HEK293 (cell line): ENCODE data around the gene MIA2.
A peak's percentile ranks its signal among the peaks of the same experiment; 100 is the strongest.

Experiments
- CTCF ChIA-PET: fragments of 350-600 bp; formaldehyde crosslinking; extraction: SDS; loops from one replicate; lab custom pipeline; 2021; ENCODE audit warnings: antibody characterized with exemption; lab: Yijun Ruan, JAX
- POLR2A ChIA-PET: fragments of 300-600 bp; formaldehyde crosslinking; extraction: SDS; loops from one replicate; lab custom pipeline; 2020; ENCODE audit warnings: antibody characterized with exemption, inconsistent platforms; lab: Yijun Ruan, JAX
- H3K27ac ChIP-seq: fragments of 200-500 bp; sonication (Bioruptor generic); 2 replicates; pipeline ENCODE4 v1.5.1; 2014; ENCODE audit warnings: low read depth, low read length, control low read depth, inconsistent platforms; ENCODE audit errors: extremely low read depth
- H3K36me3 ChIP-seq, 2 experiments: fragments of 200-500 bp in 1 of 2; sonication (Bioruptor generic) in 1 of 2; 1 replicate in 1 of 2; 2 replicates in 1 of 2; pipeline ENCODE4 v1.5.1; 2014 to 2017; ENCODE audit warnings: inconsistent platforms in 2 of 2, low read length in 2 of 2; ENCODE audit not compliant: control insufficient read depth in 2 of 2, insufficient read depth in 1 of 2
- H3K4me1 ChIP-seq: fragments of 200-500 bp; sonication (Bioruptor generic); 2 replicates; pipeline ENCODE4 v1.5.1; 2014; ENCODE audit warnings: mild to moderate bottlenecking, low read length, inconsistent platforms; ENCODE audit not compliant: control insufficient read depth, insufficient read depth
- H3K4me3 ChIP-seq: 2 replicates; pipeline ENCODE4 v1.5.1; 2011; ENCODE audit warnings: low read depth, mild to moderate bottlenecking, control low read depth, low read length, moderate library complexity
- H3K9me3 ChIP-seq: fragments of 200-500 bp; sonication (Bioruptor generic); 2 replicates; pipeline ENCODE4 v1.5.1; 2014; ENCODE audit warnings: low read depth, low read length, inconsistent platforms; ENCODE audit not compliant: control insufficient read depth, insufficient read depth
- BCL11A ChIP-seq: fragments of 450-650 bp; formaldehyde crosslinking; IDR thresholded peaks from 2 replicates; pipeline ENCODE4 v1.5.1; 2016; ENCODE audit warnings: low read depth, missing biosample characterization, missing genetic modification characterization
- GLIS2 ChIP-seq: fragments of 450-650 bp; formaldehyde crosslinking; IDR thresholded peaks from 2 replicates; pipeline ENCODE4 v1.5.1; 2016; ENCODE audit warnings: missing biosample characterization, missing genetic modification characterization
- HOXD13 ChIP-seq: sonication (generic); formaldehyde crosslinking; IDR thresholded peaks from 2 replicates; pipeline ENCODE4 v1.8.0; 2022; ENCODE audit warnings: missing genetic modification reagents, borderline replicate concordance
- PRDM1 ChIP-seq: fragments of 450-650 bp; formaldehyde crosslinking; IDR thresholded peaks from 2 replicates; pipeline ENCODE4; 2016; ENCODE audit warnings: missing biosample characterization, missing genetic modification characterization
- PRDM6 ChIP-seq: fragments of 450-650 bp; formaldehyde crosslinking; IDR thresholded peaks from 2 replicates; pipeline ENCODE4 v1.5.1; 2017; ENCODE audit warnings: missing biosample characterization, missing genetic modification characterization
- SCRT1 ChIP-seq: fragments of 450-650 bp; formaldehyde crosslinking; IDR thresholded peaks from 2 replicates; pipeline ENCODE4 v1.5.1; 2016; ENCODE audit warnings: missing biosample characterization, missing genetic modification characterization, borderline replicate concordance
- SCRT2 ChIP-seq: fragments of 450-650 bp; formaldehyde crosslinking; IDR thresholded peaks from 2 replicates; pipeline ENCODE4 v1.5.1; 2016; ENCODE audit warnings: missing biosample characterization, missing genetic modification characterization
- SP2 ChIP-seq: fragments of 450-650 bp; formaldehyde crosslinking; IDR thresholded peaks from 2 replicates; pipeline ENCODE4 v1.5.1; 2016; ENCODE audit warnings: missing biosample characterization, missing genetic modification characterization
- ZBTB11 ChIP-seq: fragments of 450-650 bp; formaldehyde crosslinking; conservative IDR thresholded peaks from 2 replicates; pipeline ENCODE4 v1.5.1; 2016; ENCODE audit warnings: low read depth, missing biosample characterization, missing genetic modification characterization
- ZBTB20 ChIP-seq: fragments of 450-650 bp; formaldehyde crosslinking; IDR thresholded peaks from 2 replicates; pipeline ENCODE4 v1.5.1; 2016; ENCODE audit warnings: missing biosample characterization, missing genetic modification characterization
- ZBTB21 ChIP-seq: fragments of 450-650 bp; formaldehyde crosslinking; IDR thresholded peaks from 2 replicates; pipeline ENCODE4 v1.5.1; 2017; ENCODE audit warnings: missing biosample characterization, missing genetic modification characterization
- ZBTB26 ChIP-seq: fragments of 450-650 bp; formaldehyde crosslinking; optimal IDR thresholded peaks from 2 replicates; pipeline ENCODE3; 2016; ENCODE audit warnings: missing biosample characterization, mild to moderate bottlenecking, missing genetic modification characterization
- ZEB2 ChIP-seq: fragments of 450-650 bp; formaldehyde crosslinking; IDR thresholded peaks from 2 replicates; pipeline ENCODE4 v1.5.1; 2016; ENCODE audit warnings: missing biosample characterization, missing genetic modification characterization
- ZFP69B ChIP-seq: fragments of 450-650 bp; formaldehyde crosslinking; IDR thresholded peaks from 2 replicates; pipeline ENCODE4 v1.5.1; 2016; ENCODE audit warnings: missing biosample characterization, missing genetic modification characterization
- ZNF155 ChIP-seq: fragments of 450-650 bp; formaldehyde crosslinking; IDR thresholded peaks from 2 replicates; pipeline ENCODE4 v1.5.1; 2016; ENCODE audit warnings: missing biosample characterization, missing genetic modification characterization
- ZNF175 ChIP-seq: fragments of 450-650 bp; formaldehyde crosslinking; IDR thresholded peaks from 2 replicates; pipeline ENCODE4 v1.5.1; 2016; ENCODE audit warnings: missing biosample characterization, missing genetic modification characterization
- ZNF2 ChIP-seq: fragments of 450-650 bp; formaldehyde crosslinking; IDR thresholded peaks from 2 replicates; pipeline ENCODE4 v1.5.1; 2016; ENCODE audit warnings: missing biosample characterization, missing genetic modification characterization
- ZNF223 ChIP-seq: fragments of 450-650 bp; formaldehyde crosslinking; IDR thresholded peaks from 2 replicates; pipeline ENCODE4 v1.5.1; 2016; ENCODE audit warnings: missing biosample characterization, missing genetic modification characterization
- ZNF266 ChIP-seq: fragments of 450-650 bp; formaldehyde crosslinking; IDR thresholded peaks from 2 replicates; pipeline ENCODE4 v1.5.1; 2016; ENCODE audit warnings: missing biosample characterization, missing genetic modification characterization, low read depth
- ZNF335 ChIP-seq: fragments of 450-650 bp; formaldehyde crosslinking; conservative IDR thresholded peaks from 2 replicates; pipeline ENCODE4 v1.5.1; 2016; ENCODE audit warnings: missing biosample characterization, missing genetic modification characterization
- ZNF449 ChIP-seq: fragments of 450-650 bp; formaldehyde crosslinking; IDR thresholded peaks from 2 replicates; pipeline ENCODE4 v1.5.1; 2017; ENCODE audit warnings: missing biosample characterization, mild to moderate bottlenecking, missing genetic modification characterization, moderate library complexity
- ZNF600 ChIP-seq: fragments of 450-650 bp; formaldehyde crosslinking; IDR thresholded peaks from 2 replicates; pipeline ENCODE4 v1.5.1; 2016; ENCODE audit warnings: missing biosample characterization, missing genetic modification characterization
- ZNF837 ChIP-seq: fragments of 450-650 bp; formaldehyde crosslinking; IDR thresholded peaks from 2 replicates; pipeline ENCODE4 v1.5.1; 2016; ENCODE audit warnings: missing biosample characterization, missing genetic modification characterization
- ZSCAN30 ChIP-seq: fragments of 450-650 bp; IDR thresholded peaks from 2 replicates; pipeline ENCODE4 v1.5.1; 2018; ENCODE audit warnings: missing biosample characterization, mild to moderate bottlenecking, missing genetic modification characterization, moderate library complexity

MIA2 gene

GRCh38 chr14:39428118-39428517, 194.4 kb downstream of the MIA2 start (continued):
- TF ChIP-seq PRDM6 (tag by site-specific recombination) (no peak), PRDM1 (tag by site-specific recombination) (no peak), ZBTB21 (tag by site-specific recombination) (no peak), HOXD13 (CRISPR knock-in tag) (no peak)

- TF ChIP-seq ZNF2 (tag by site-specific recombination) = no peak
- 0 out of 2 replicates have a peak, but pooled peaks have one; percentile 5 for TF ChIP-seq SP2 (tag by site-specific recombination)
- H3K36me3 ChIP-seq = no peaks in the 10 kb centered on the region
- H3K9me3 ChIP-seq = no peaks in the 10 kb centered on the region
- peak overlapping the region; percentile 87 for H3K4me3 ChIP-seq
- peaks cover 10% of the 10 kb centered on the region for H3K4me1 ChIP-seq
- ChIA-PET CTCF (interaction anchor here (1.6 kb wide), 1 partner anchor 31 kb away, joined by 4 read pairs; no protein-coding TSS in a partner anchor), POLR2A (interaction anchor here (2.2 to 3.1 kb wide), 3 partner anchors 256 to 317 kb away, joined by 9 to 23 read pairs (median 15); partner anchors contain the start of genes GEMIN2, PNN and TRAPPC6B)
- H3K27ac ChIP-seq = peak overlapping the region; percentile 100; the same call in 1 of the 2 replicates
Observed at GRCh38 chr14:39430762-39431415, 197.2 kb downstream of the MIA2 start.

GRCh38 chr14:39431416-39432178, 197.9 kb downstream of the MIA2 start:
- Histone ChIP-seq H3K27ac (peak overlapping the region; percentile 100), H3K4me3 (peak overlapping the region; percentile 87), H3K9me3 (no peaks in the 10 kb centered on the region), H3K36me3 (no peaks in the 10 kb centered on the region), H3K4me1 (peaks cover 8% of the 10 kb centered on the region)
- ChIA-PET POLR2A (interaction anchor here (0.5 to 3.1 kb wide), 9 partner anchors 9 to 379 kb away, joined by 3 to 24 read pairs (median 9); partner anchors contain the start of genes GEMIN2, PNN, SEC23A and TRAPPC6B), CTCF (no interaction called here)
- TF ChIP-seq BCL11A (no peak), ZNF155 (tag by site-specific recombination) (no peak), ZNF223 (tag by site-specific recombination) (0 out of 2 replicates have a peak, but pooled peaks have one; percentile 7), SCRT1 (tag by site-specific recombination) (peak; percentile 81), ZNF600 (tag by site-specific recombination) (peak; percentile 70), ZNF175 (no peak), ZNF266 (tag by site-specific recombination) (no peak), ZNF837 (no peak), SCRT2 (tag by site-specific recombination) (peak; percentile 94), ZFP69B (tag by site-specific recombination) (no peak), ZNF449 (tag by site-specific recombination) (no peak), ZNF335 (tag by site-specific recombination) (peak; percentile 65), ZEB2 (tag by site-specific recombination) (peak; percentile 48; the same call in 1 of the 2 replicates), ZBTB11 (tag by site-specific recombination) (peak; percentile 68), SP2 (tag by site-specific recombination) (peak; percentile 53), ZBTB20 (tag by site-specific recombination) (peak; percentile 45; the same call in 1 of the 2 replicates), ZSCAN30 (tag by site-specific recombination) (no peak), ZBTB26 (peak; percentile 74), GLIS2 (tag by site-specific recombination) (peak; percentile 28; the same call in 1 of the 2 replicates)
